Subcutaneous adipose tissue (tissue), 4 donors: ENCODE measurements around the gene UBL7. TPM values are rescaled to one million over a fixed set of nuclear protein-coding genes. Genes with fewer than 3 reads are reported as not detected.

Experiments
- CTCF ChIP-seq: fragments of 450-650 bp; IDR thresholded peaks from one replicate; pipeline ENCODE4 v1.5.1; 2016; ENCODE audit warnings: low read depth, mild to moderate bottlenecking, control low read depth, antibody characterized with exemption, moderate library complexity
- total RNA-seq, 4 donors: library from RNA; depleted of rRNA; stranded (reverse); fragments of >200 nt; gene quantifications; one replicate each; pipeline ENCODE4 v1.1.0, GENCODE V29; 2016

Gene UBL7
- total RNA-seq, 4 donors from 2014 or later, result 31.1 to 38.4 (median 38.2) TPM

DNA sequence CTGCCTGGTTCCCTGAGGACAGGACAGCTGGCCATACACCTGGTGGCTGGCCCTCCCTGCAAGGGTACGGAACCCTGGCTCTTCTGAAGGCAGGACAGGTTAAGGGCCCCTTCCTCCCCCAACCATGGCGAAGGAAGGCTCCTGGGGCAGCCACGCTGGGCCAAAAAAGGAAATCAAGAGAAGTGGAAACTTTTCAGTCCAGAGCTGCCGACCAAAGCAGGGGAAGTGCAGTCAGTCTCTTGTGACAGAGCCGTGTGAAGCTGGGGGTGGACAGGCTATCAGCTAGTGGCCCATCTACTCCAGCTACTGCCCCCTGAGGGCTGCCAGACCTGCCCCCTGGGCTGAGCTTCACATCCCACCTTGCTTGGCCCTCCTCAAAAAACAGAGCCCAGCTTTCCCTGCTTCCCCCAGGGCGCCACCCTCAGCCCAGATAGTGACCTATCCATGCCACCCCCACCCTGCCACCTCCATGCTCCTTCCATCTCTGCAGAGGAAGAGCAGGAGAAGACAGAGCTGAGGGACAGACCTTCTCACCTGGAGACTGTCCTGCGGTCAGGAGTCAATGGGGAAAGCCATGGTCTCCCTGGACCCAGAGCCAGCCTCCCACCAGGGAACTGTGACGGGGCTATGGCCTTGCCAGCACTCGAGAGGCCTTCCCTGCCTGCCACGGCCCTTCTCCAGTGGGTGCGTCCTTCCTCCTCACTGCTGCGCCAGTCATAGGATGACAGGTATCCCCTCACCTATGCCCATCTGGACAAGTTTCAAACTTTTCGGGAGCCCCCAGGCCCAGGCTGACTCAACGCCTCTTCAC is 31.8 kb downstream of the UBL7 start:
- TF ChIP-seq CTCF, result no peak

GRCh38 chr15:74428442-74428787 is 32.5 kb downstream of the UBL7 start:
- TF ChIP-seq CTCF, result no peak

DNA sequence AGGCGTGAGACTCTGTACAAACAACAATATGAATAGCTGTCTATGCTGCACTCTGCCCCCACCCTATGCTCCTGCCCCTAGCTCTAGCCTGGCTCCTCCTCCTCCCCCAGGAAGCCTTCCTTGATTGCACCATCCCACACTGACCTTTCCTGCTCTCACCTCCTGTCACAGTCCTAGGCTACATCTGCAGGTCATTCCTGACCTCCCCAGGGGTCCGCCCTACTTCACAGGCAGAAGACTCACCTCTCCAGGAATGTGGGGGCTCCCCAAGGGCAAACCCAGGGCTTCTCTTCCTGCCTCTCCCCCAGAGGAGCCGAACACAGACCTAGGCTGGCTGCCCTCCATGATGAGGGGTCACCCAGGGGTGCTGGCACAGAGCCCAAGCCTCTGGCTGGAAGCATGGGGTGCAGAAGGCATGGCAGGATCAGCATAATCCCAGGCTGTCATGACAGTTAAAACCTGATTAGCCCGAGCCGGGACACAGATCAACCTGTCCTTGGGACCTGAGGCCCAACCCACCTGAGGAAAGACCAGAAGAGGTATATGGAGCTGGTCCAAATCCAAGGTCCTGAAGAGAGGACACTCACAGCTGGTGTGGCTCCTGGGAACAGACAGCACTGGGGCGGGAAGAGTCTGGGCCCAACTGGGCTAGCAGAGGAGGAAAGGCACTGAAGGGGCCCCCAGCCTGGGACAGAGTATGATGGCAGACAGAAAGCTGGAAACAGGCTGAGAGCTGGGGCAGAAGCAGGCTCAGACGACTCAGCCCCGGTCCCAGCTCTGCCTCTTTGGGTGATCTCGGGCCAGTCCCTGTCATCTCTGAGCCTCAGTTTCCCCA is 33.1 kb downstream of the UBL7 start:
- TF ChIP-seq CTCF, result no peak

- no peak for TF ChIP-seq CTCF
Observed at GRCh38 chr15:74426404-74427281, 34.3 kb downstream of the UBL7 start.

- no peak for TF ChIP-seq CTCF
Observed at GRCh38 chr15:74425630-74426029, 35.3 kb downstream of the UBL7 start.

DNA sequence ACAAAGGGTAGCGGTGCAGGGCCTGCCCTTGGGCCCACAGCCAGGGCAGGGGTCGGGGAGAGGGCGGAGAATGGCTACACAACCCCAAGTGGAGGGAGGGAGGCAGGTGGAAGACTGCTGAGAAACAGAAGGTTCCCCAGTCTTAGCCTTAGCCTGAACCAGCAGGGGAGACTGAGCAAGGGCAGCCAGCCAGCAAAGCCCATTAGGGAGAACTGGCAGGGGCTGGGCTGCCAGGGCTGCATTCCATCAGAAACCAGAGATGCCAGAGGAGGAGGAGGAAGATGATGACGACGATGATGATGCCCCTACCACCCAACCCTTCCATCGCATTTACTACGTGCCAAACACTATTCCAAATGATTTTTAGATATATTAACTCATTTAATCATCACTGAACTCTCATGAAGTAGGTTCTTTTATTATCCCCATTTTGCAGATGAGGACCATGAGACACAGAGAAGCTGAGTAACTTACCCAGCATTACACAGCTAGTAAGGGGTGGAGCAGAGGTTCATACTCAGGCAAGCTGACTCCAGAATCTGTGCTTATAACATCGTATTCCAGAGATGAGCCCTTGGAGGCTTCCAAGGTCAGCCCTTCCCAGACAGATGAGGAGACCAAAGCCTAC is 35.9 kb downstream of the UBL7 start:
- no peak for TF ChIP-seq CTCF
